NCI-H446 (cell line): Measurements from ENCODE around the gene STPG2.

ENCODE experiments used
- DNase-seq, 2 experiments: peaks; one replicate each; lab custom pipeline; 2025; lab: John Stamatoyannopoulos, UW

STPG2 gene

DNA sequence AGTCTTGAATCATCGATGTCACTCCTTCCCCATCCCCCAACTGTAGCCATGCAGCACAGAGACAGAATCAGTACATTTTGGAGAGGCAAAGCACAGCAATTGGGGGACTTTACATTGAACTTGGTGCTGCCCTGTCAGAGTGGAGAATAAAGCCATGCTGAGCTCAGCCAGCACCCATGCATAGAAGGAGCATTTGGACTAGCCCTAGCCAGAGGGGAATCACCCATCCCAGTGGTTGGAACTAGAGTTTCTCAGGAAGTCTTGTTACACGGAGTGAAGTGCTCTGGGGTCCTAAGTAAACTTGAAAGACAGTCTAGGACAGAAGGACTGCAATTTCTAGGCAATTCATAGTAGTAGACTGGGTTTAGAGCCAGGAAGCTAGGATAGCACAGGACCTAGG, 49.6 kb downstream of the STPG2 start:
- no peak for DNase-seq

DNA sequence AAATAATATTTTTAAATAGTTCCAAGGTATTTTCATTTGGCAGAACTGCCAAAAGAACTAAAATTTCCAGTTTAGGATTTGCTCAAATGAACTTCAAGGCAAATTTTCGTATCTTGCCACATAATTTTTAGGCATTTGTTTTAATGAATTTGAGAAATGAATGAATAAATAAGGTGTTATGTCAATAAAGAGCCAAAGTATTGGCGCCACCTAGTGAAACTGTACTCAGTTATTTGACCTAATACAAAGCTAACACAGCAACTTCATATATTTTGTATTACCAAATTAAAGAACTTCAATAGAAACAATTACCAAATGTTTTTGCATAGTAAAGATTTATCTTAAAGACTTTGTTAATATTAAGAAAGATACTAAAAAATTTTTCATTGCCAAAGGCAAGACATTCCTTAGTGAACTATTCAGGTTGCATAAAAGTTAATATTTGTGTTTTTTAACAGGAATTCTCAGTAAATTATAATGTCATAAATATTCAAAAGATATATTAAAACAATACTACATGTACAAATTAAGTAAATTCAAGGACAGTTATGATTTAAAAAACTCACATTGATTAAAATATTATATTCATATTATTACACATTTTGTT, 50.3 kb downstream of the STPG2 start:
- DNase-seq = peak in 1 of 2 experiments; percentile 10

DNA sequence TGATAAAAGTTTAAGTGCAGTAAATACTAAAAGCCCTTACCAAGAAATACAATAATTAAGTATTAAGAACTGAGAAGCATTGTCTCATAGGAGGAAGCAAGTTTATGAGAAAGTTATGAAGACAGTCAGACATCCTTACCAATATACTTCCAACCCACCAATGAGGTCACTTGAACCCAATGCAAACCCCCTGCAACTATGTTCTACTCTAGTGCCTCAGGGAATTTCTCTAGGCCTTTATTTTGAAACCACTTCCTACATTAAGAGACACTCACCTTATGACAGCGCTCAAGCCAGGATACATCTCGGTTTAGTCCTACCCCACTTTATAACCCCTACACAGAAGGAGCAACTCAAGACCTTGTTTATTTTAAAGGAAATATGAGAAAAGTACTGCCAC, 61.3 kb downstream of the STPG2 start:
- no peak for DNase-seq

DNA sequence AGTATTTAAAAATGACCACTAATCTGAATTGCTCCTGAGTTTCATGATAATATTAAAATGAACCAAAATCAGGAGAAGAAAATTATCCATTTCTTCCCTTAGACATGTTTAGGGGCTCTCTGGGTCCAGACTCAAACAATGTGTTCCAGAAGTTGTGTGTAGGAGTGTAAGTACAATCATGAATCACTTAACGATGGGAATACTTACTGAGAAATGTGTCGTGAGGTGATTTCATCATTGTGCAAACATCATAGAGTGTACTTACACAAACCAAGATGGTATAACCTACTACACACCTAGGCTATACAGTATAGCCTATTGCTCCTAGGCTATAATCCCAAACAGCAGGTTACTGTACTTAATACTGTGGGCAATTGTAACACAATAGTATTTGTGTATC, 74.8 kb downstream of the STPG2 start:
- no peak for DNase-seq

DNA sequence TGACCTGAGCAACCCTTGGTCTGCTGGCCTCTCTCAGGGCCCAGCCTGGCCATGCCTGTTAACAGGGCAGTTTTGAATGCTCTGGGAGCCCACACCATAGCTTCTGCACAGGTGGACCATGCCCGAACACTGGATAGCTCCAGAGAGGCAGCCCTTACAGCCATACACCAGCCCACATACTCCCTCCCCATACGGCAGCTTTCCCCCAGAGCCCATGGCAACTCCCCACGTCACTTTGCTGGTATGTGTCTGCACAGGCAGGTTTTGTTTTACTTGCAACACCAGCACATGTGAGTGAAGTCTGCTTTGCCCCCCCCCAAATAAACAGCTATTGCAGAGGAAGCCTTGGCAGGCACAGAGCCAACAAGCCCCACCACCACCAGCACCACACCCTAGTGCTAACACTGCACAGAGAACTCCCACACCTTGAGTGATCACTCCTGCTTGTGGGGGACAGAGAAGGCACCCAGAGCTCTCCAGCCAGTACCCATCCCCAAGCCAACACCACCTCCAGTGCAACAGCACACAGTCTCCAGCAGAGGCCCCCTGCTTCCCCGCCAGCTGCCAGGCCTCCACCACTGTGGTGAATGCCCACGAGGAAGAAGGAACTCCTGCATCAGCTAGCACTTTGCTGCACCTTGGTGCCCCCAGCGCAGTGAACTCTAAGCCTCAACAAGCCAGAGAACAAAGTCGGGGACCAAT, 87.3 kb downstream of the STPG2 start:
- no peak for DNase-seq

DNA sequence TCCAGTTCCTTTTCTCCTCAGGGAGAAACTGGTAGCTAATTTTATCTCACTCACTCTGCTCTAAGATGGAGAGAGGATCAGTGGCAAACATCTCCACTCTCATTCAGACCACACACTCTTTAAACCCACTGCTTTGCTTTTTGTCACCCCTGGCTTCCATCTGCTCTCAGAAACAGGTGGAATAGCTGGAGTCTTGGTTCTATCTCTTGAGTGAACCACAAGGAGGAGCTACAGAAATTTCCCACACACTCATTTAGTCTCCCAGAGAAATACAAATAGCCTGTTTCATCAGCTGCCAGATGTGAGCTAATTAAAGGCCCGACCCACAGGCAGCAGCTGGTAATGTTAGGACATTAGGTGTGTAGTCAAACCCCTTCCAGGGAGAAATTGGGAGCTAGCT, 96.6 kb downstream of the STPG2 start:
- no peak for DNase-seq

DNA sequence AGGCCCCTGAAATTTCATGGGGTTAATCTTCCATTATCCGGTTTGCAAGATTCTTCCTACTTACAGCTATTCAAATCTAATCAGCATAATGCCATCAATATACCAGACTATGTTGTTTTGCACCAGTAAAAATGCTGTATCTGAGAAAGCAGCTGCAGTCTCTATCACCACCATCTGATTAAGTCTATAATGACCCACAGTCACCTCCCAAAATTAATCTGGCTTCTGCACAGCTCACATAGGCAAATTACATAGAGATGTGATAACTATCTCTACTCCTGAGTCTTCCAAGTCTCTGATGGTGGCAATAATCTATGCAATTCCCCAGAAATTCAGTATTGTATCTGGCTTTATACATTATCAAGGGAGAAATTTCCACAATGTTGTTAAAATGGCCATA, 113.2 kb downstream of the STPG2 start:
- no peak for DNase-seq

DNA sequence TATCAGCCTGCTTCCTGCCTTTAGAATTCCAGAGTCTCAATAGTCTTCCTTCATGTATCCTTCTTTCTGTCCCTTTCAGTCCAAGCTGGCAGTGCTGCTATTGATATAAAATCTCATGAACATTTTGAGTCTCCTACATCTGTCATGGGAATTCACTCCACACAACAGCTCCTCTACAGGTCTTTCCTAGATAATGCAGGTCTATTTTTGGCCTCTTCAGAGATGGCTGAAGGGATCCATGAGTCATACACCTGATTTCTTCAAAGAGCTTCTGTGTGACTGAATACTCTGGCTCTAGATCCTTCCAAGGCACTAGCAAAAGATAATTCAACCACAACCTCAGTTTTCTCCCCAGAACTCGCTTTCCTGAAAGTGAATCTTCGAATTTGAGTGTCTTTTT, 115.4 kb downstream of the STPG2 start:
- peak in 1 of 2 experiments; percentile 53 for DNase-seq

DNA sequence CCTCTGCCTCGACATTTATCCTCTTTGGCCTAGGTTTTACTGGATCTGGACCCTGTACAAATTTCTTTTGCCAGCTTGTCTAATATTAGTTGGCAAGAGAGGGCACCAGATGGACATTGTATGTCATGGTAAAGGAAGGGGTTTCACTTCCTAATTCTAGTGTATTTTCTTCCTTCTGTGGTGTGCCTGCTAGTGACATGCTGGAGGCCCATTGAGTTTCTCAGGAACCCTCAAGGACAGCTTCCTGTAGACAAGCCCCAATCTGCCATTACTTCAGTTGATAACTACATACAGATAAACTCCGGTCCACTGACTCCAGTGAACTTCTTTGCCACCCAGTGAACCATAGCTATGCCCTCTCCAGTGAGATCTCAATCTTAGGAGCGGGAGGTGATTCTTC, 116.9 kb downstream of the STPG2 start:
- peak; percentile 20 to 76 for DNase-seq

DNA sequence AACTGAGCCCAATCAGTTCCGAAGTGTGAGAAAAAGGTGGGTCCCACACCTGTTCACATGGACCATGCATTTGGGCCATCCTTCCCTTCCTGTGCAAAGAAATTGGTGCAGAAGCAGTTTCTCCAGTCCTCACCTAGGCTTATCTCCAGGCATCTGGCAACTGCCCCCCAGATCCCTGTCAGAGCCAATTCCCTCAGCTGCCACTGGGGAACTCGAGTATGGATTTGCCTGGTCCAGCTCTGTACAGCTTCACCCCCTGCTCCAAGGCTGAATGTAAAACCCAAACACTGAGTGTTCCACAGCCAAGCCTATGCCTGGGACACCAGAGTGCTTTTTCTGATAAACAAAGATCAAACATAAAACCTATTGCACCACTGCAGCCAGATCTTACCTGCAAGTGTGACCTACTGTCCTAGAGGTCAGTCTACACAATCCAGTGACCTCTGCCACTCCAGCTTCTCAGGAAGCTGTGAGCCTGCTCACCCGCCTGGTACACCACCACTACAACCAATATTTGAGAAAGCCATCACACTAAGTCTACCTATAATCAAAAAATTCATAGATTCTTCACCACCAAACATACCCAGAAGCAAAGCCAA, 136.4 kb downstream of the STPG2 start:
- no peak for DNase-seq

DNA sequence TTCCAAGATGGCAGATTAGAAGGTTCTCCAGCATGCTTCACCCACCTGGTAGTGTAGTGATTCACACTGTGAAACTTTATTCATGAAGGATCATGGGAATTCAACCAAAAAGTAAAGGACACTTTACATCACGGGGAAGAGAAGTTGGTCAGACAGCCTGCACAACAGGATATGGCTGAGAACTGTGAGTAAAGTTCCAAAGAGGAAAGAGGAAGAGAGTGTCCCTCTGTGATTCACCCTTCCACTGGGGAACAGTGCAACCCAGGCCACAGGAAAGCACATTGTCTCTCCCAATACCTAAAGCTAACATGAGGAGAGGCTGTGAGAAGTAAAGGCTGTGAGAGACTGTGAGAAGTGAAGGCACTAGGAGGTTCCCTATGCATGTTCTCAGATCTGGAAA, 137.2 kb downstream of the STPG2 start:
- DNase-seq = no peak

DNA sequence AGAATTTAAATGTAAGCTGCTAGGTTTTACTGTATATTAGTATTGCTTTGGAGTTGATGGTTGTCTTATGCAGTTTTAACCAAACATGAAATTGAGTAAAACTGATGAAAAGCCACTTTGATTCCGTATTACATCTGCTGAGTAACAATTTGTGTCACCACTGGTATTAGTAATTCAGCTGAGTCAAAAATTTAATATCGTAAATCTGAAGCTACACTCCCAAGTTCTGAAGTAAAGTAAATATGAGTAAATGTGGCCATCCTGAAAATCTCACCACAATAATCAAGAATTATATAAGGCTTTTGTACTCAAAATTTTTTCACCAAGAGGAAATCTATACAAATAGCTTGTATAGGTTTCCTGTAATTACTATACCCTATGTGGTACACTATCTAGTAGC, 142.3 kb downstream of the STPG2 start:
- no peak for DNase-seq

DNA sequence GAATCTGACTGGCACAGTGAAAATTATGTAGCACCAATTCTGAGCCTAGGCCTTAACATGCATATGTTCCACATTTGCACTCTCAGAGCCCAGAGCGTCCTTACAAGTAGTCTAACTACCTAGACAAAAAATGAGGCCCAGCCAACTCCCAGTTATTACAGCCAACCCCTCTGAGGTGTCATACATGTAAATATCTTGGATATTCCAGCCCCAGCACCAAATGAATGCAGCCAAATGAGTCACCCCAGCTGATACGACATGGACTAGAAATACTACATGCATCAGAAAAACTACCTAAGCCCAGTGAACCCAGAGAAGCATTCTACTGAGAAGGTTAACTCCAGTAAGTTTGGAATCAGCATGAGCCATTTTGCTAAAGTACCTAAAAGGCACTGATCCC, 145.1 kb downstream of the STPG2 start:
- no peak for DNase-seq

DNA sequence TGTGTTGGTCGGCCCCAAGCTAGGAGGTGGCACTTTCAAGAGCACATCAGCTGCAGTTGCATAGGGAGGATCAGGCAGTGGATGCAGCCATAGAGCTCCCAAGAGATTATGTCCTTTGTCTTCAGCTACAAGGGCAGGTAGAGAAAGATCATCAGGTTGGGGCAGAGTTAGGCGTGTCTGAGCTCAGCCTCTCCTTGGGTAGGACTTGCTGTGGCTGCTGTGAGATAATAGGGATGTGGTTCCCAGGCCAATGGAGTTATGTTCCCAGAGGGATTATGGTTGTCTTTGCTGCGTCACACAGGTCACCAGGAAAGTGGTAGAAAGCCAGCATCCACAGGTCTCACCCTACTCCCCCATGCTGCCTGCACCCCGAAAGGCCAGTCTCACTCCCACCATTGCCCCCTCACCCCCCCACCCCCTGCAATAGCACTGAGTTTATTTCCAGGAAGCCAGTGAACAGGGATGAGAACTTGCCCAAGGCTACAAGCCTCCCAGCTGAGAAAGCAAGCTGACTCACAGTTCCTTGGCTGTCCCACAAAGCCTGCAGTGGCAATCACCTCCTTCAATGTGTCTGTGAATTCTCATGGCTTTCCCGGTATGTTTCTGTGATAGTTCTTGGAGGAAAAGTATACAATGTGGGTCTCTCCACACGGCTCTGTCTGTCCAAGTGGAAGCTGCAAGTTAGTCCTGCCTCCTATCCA, 148.4 kb downstream of the STPG2 start:
- DNase-seq = no peak

DNA sequence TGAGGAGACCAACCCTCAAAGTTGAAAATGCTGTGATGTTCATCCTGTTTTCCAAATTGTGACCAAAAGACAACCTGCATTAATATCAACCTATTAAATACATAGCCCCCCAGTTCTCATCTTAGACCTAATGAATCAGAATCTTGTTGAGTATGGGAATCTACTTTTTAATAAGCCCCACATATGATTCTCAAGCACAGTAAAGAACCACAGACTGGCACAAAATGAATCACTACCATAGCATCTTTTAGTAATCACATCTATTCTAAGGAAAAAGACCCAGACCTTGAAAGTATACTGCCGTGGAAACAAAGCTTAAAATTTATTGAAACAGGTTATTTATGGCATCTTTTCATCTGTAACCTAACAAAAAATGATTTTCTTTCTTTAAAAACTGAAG, 152.9 kb downstream of the STPG2 start:
- no peak for DNase-seq

DNA sequence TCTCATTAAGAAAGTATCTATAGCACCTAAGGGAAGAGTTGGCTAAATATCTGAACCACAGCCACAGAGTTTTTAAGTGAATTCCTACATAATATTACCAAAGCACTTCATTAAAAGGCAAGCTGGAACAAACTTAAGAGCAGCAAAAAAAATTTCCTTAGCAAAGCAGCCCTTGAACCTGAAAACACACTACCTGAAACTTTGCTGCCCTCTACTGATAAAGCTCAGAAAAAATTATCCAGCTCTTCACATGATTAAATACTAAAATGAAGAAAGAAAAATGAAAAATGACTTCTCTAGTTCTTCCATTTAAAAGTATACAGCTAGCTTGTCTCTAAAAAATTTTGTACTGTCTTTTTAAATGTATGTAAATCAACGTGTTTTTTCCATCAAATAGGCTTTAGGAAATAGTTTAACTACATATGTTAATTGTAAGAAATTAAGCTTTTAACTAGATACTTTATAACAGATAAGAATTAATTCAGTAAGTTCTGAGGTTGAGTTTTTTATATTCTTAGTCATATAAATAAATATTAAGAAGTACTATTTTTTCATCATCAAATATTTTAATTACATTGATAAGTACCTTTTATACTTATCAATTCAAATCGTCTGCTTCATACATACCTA, 156.1 kb downstream of the STPG2 start:
- DNase-seq = peak in 1 of 2 experiments; percentile 64

DNA sequence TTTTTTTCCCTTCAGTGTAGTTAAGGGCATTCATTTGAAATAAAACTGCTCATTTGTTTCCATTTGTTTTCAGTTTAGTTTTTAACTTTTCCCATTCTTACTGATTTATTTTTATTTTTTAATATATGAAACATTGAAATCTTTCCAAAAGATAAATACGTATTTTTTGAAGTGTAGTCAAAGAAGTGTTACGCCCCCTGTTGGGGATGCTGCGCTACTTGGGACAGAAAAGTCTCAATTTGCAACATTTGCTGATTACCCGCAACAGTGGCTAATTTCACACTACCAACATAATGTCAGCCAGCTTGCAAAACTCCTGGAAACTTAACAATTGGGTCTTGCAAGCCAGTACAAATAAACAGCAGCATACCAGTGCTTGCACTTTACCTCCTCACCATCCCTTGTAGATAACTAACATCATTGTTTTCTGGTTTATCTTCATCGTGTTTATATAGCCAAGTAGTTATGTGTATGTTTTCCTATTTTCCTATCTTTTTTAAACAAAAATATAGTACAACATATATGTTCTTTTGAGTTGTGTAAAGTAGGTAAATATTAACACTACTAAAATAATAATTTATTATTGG, 158.6 kb downstream of the STPG2 start:
- DNase-seq = peak in 1 of 2 experiments; percentile 18

DNA sequence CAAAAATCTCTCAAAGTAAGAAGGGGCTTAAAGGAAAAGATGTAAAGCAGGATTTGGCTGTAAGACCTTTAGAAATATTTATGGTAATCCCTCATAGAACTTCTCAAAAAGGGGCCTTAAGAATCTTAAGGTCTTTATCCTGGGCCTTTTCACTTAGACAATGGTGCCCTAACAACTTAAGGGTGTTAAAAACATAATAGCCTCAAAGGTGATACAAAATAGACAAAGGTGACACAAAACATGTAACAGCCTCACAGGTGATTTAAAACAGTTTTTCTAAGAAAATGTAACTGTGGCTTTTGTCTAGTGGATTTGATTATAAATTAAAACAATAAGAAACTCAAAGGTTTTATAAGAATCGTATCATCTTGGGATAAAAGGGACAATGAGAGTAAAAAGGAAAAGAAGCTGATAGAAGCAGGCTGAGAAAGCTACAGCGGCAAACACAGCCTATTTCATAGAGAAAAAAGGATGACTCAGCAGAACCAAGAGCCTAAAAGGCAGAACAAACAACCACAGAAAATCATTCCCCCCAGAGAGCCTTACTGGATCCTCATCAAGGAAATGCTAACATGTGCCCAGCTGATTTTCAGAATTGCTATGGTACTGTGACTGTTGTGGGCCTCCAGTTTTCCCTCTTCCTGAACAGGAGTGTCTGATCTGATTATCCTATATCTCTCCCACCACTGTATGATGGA, 164.3 kb downstream of the STPG2 start:
- no peak for DNase-seq

DNA sequence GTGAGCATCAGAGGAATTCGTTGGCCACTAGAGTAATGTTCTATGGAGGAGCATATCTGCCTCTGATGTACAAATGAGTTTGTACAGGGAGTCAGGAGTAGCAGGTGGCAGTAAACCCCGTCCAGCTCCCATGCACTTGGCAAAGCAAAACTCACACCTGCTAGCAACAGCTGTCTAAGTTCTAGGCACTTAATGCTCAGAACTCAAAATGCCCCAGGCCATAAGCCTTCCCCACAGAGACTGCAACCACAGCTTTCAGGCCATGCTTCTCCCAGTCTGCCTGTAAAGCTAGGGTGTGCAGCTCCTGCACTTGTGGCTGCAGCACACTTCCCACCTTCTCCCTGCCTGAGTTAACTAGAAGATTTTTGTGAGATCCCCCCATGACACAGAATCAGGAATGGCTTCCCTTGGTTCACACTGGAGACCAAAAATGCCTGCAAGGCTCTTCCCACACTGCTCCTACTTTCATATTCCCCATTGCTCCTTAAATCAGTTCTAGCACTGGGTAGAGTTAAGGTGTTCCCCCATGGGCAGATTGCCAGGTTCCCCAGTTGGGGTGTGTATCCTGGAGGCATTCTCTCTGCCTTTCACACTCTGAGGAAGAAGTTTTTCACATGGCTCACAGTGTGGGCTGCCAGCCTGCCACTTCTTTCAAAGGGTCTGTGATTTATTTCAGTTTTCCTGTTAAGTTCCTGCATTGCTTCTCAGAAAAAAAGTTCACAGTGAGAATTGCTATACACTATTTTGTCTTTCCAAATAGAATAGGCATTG, 189.9 kb downstream of the STPG2 start:
- DNase-seq = no peak

DNA sequence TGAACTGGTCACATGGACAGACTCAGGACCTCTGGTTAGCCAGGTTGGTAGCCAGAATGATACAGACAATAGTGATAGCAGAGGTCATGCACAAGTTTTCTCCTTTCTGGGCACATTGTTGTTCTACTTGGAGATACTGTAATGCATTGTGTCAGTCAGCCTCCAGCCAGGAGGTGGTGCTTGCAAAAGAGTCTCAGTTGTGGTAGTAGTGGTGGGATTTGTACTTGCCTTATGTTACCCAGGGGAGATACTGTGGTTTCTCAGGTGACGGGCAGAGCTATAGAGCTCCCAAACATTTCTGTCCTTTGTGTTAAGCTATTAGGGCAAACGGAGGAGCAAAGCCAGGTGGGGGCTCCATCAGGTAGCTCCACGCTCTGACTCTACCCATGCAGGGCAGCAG, 190.5 kb downstream of the STPG2 start:
- DNase-seq = no peak

DNA sequence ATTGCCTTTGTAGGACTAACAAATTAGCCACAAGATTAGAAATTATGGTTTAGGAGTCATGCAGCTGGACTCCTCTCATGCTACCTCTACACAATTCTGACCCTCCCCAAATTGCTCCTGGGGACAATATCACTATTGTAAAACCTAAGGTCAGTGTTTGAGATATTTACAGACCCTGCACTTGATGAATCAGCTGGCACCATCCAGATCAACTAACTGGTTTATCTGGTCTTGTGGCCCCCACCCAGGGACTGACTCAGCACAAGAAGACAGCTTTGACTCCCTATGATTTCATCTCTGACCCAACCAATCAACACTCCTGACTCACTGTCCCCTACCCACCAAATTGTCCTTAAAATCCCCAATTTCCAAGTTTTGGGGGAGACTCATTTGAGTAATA, 192.4 kb downstream of the STPG2 start:
- no peak for DNase-seq
